Endothelial cell of umbilical vein (primary cell): ENCODE results near the gene CTXND1. TPM values are rescaled to one million over a fixed set of nuclear protein-coding genes. Genes with fewer than 3 reads are reported as not detected.

Experiments used
- BruUV-seq: library from RNA; stranded (reverse); fragments of 400-500 nt; replicated peaks from 2 replicates; lab custom pipeline; 2021; lab: Mats Ljungman, UMichigan
- CTCF ChIA-PET: fragments of 300-600, 350-600 bp; sonication (Branson Sonifier 250); formaldehyde crosslinking; loops from one replicate; lab custom pipeline; 2021; ENCODE audit warnings: antibody characterized with exemption, inconsistent platforms; lab: Charles Lee
- POLR2A ChIA-PET: fragments of 300-600, 350-600 bp; sonication (Branson Sonifier 250); formaldehyde crosslinking; loops from one replicate; lab custom pipeline; 2021; ENCODE audit warnings: antibody characterized with exemption, inconsistent platforms; lab: Charles Lee
- DNase-seq: peaks from one replicate; pipeline ENCODE4 v3.0.0-alpha.2; 2011; ENCODE audit warnings: low read depth, low spot score
- FAIRE-seq: peaks from 2 replicates; lab custom pipeline; 2011; peaks lifted over from hg19 to GRCh38; lab: Jason Lieb, UNC
- H2AFZ ChIP-seq: 2 replicates; pipeline ENCODE4 v1.6.0; 2012; ENCODE audit warnings: low read depth, low read length, control low read depth, inconsistent platforms
- H3K27ac ChIP-seq: 2 replicates; pipeline ENCODE4 v1.5.1; 2011; ENCODE audit warnings: low read depth, mild to moderate bottlenecking, control low read depth, low read length, moderate library complexity; ENCODE audit not compliant: insufficient read depth
- H3K27me3 ChIP-seq, 2 experiments: 2 replicates each; pipeline versions ENCODE4 v1.6.0 to v1.6.1; 2011; ENCODE audit warnings: low read length in 2 of 2, mixed read lengths in 1 of 2; ENCODE audit not compliant: control insufficient read depth in 2 of 2, insufficient read depth in 2 of 2
- H3K36me3 ChIP-seq, 2 experiments: 2 replicates in 1 of 2; 3 replicates in 1 of 2; pipeline ENCODE4 v1.5.1; 2011; ENCODE audit warnings: low read length in 2 of 2, mild to moderate bottlenecking in 1 of 2, moderate library complexity in 1 of 2; ENCODE audit not compliant: control insufficient read depth in 2 of 2, insufficient read depth in 2 of 2; ENCODE audit errors: extremely low read depth in 1 of 2
- H3K4me1 ChIP-seq: 3 replicates; pipeline ENCODE4 v1.5.1; 2011; ENCODE audit warnings: mild to moderate bottlenecking, low read length; ENCODE audit not compliant: control insufficient read depth, insufficient read depth; ENCODE audit errors: extremely low read depth
- H3K4me2 ChIP-seq: 2 replicates; pipeline ENCODE4 v1.6.1; 2011; ENCODE audit warnings: low read length, control low read depth, mixed read lengths; ENCODE audit not compliant: insufficient read depth
- H3K4me3 ChIP-seq, 3 experiments: fragments of 200-600 bp in 1 of 3; sonication (generic), shearing (Covaris generic) in 1 of 3; replicated peaks in 1 of 3; 2 replicates each; pipeline ENCODE4 v1.5.1; 2011 to 2016; ENCODE audit warnings: control low read depth in 3 of 3, low read length in 3 of 3, mild to moderate bottlenecking in 2 of 3, inconsistent platforms in 1 of 3, low read depth in 1 of 3, moderate library complexity in 1 of 3; ENCODE audit not compliant: insufficient read depth in 1 of 3
- H3K79me2 ChIP-seq: 2 replicates; pipeline ENCODE4 v1.6.0; 2012; ENCODE audit warnings: low read length, inconsistent platforms; ENCODE audit not compliant: control insufficient read depth, insufficient read depth
- H3K9ac ChIP-seq: replicated peaks from 2 replicates; pipeline ENCODE3; 2011; ENCODE audit warnings: low read length, control low read depth; ENCODE audit not compliant: insufficient read depth; ENCODE audit errors: extremely low read depth
- H3K9me1 ChIP-seq: replicated peaks from 3 replicates; pipeline ENCODE4 v1.6.0; 2011; ENCODE audit warnings: mild to moderate bottlenecking, low read length; ENCODE audit not compliant: control insufficient read depth, insufficient read depth; ENCODE audit errors: extremely low read depth
- H3K9me3 ChIP-seq: replicated peaks from 2 replicates; pipeline ENCODE4 v1.5.1; 2012; ENCODE audit warnings: low read length, inconsistent platforms; ENCODE audit not compliant: control insufficient read depth, insufficient read depth
- H4K20me1 ChIP-seq: replicated peaks from 2 replicates; pipeline ENCODE3; 2011; ENCODE audit warnings: mild to moderate bottlenecking, low read length; ENCODE audit not compliant: control insufficient read depth, insufficient read depth; ENCODE audit errors: extremely low read depth
- EZH2 ChIP-seq: IDR thresholded peaks from 2 replicates; pipeline ENCODE4 v1.6.1; 2012; ENCODE audit warnings: borderline replicate concordance, low read depth, mild to moderate bottlenecking, moderate library complexity, low read length, inconsistent platforms; ENCODE audit not compliant: severe bottlenecking
- FOS ChIP-seq: IDR thresholded peaks from 2 replicates; pipeline ENCODE4 v1.6.1; 2011; ENCODE audit warnings: mild to moderate bottlenecking, low read length, moderate library complexity, borderline replicate concordance; ENCODE audit not compliant: insufficient read depth
- GATA2 ChIP-seq: IDR thresholded peaks from 2 replicates; pipeline ENCODE4 v1.7.0; 2011; ENCODE audit warnings: low read depth, mild to moderate bottlenecking, moderate library complexity, mixed read lengths, low read length; ENCODE audit not compliant: insufficient read length, insufficient read depth
- JUN ChIP-seq: IDR thresholded peaks from 2 replicates; pipeline ENCODE4 v1.6.1; 2011; ENCODE audit warnings: borderline replicate concordance, low read depth; ENCODE audit not compliant: insufficient read length, insufficient read depth
- MAX ChIP-seq: IDR thresholded peaks from 2 replicates; pipeline ENCODE4 v1.6.1; 2011; ENCODE audit not compliant: insufficient read depth, insufficient read length
- MYC ChIP-seq: IDR thresholded peaks from one replicate; pipeline ENCODE4 v1.6.1; 2011; ENCODE audit warnings: mild to moderate bottlenecking, low read depth, low read length
- POLR2A ChIP-seq: IDR thresholded peaks from 2 replicates; pipeline ENCODE4 v1.6.1; 2012; ENCODE audit warnings: low read depth, mild to moderate bottlenecking, control low read depth, low read length
- POLR2AphosphoS5 ChIP-seq: IDR thresholded peaks from 2 replicates; pipeline ENCODE4 v1.6.1; 2012; ENCODE audit warnings: low read depth, mild to moderate bottlenecking, control low read depth, low read length, moderate library complexity; ENCODE audit not compliant: insufficient read depth
- dilution Hi-C: fragments of 300-500 bp; cut with MboI; formaldehyde crosslinking; loops from one replicate; pipeline ENCODE4 v1.15.0; 2019; ENCODE audit warnings: low sequenced_read_pairs; ENCODE audit not compliant: extremely low pct_ligation_motif_present
- intact Hi-C: fragments of 100-400 bp; cut with micrococcal nuclease; formaldehyde crosslinking; loops from one replicate; pipeline ENCODE4 v1.10.0; 2022
- polyA plus RNA-seq, 4 experiments: library from polyadenylated mRNA; depleted of rRNA in 3 of 4; stranded (reverse) in 3 of 4; unstranded in 1 of 4; fragments of >200 nt; gene quantifications; 2 replicates each; pipeline versions ENCODE4 v1.2.1 to v1.2.3, GENCODE V29; 2011 to 2012; ENCODE audit warnings: missing spikeins in 1 of 4
- total RNA-seq: library from RNA; stranded (reverse); gene quantifications from 2 replicates; pipeline ENCODE4 v1.2.3, GENCODE V29; 2021
- TF ChIP-seq, protein P1 (sequence below), 2 donors: IDR thresholded peaks; 1 replicate in 1 of 2; 2 replicates in 1 of 2; pipeline ENCODE4 v1.5.1; 2011; ENCODE audit warnings: low read length in 2 of 2, mild to moderate bottlenecking in 2 of 2, moderate library complexity in 2 of 2, control low read depth in 1 of 2, inconsistent platforms in 1 of 2, low read depth in 1 of 2; ENCODE audit not compliant: insufficient read depth in 1 of 2; ENCODE audit errors: extremely low read depth in 1 of 2

Gene CTXND1
- total and polyA plus RNA-seq, 2 donors (not counting 3 experiments of a cell fraction or from before 2014, with no cell fraction given): not detected

GRCh38 chr15:80289528-80290495 is 37.8 kb upstream of the CTXND1 start:
- dilution Hi-C loops (no loop called here), intact Hi-C loops (no loop called here)
- ChIA-PET POLR2A (no interaction called here), CTCF (interaction anchor here (0.6 kb wide), 1 partner anchor 8 kb away, joined by 4 read pairs; no protein-coding TSS in a partner anchor)
- Histone ChIP-seq H3K27me3 (no peaks in the 10 kb centered on the region), H3K4me3 (no peak overlapping the region), H3K9ac (no peak overlapping the region), H3K4me1 (no peaks in the 10 kb centered on the region), H3K9me1 (no peaks in the 10 kb centered on the region), H3K79me2 (no peaks in the 10 kb centered on the region), H3K9me3 (no peaks in the 10 kb centered on the region), H3K4me2 (no peak overlapping the region), H3K36me3 (no peaks in the 10 kb centered on the region), H3K27ac (no peak overlapping the region), H2AFZ (no peak overlapping the region), H4K20me1 (no peaks in the 10 kb centered on the region)
- BruUV-seq: no TSS peak
- TF ChIP-seq MYC (no peak), EZH2 (no peak), JUN (no peak), FOS (no peak), MAX (no peak), POLR2A (no peak), GATA2 (no peak), POLR2AphosphoS5 (no peak)
- TF ChIP-seq, protein P1, sequence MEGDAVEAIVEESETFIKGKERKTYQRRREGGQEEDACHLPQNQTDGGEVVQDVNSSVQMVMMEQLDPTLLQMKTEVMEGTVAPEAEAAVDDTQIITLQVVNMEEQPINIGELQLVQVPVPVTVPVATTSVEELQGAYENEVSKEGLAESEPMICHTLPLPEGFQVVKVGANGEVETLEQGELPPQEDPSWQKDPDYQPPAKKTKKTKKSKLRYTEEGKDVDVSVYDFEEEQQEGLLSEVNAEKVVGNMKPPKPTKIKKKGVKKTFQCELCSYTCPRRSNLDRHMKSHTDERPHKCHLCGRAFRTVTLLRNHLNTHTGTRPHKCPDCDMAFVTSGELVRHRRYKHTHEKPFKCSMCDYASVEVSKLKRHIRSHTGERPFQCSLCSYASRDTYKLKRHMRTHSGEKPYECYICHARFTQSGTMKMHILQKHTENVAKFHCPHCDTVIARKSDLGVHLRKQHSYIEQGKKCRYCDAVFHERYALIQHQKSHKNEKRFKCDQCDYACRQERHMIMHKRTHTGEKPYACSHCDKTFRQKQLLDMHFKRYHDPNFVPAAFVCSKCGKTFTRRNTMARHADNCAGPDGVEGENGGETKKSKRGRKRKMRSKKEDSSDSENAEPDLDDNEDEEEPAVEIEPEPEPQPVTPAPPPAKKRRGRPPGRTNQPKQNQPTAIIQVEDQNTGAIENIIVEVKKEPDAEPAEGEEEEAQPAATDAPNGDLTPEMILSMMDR (IDR thresholded peaks at IDR 0.05; ENCODE audit: extremely low read depth in 1 of 2, insufficient read depth in 1 of 2, low read depth in 1 of 2, low read length in 2 of 2): no peak
- DNase-seq (no peak), FAIRE-seq (no peak)
